Sigmoid colon (tissue), 7 donors: ENCODE data around the gene FAM237A. TPM values are rescaled to one million over a fixed set of nuclear protein-coding genes. Genes with fewer than 3 reads are reported as not detected.

Experiments
- DNase-seq: peaks from one replicate; pipeline ENCODE4 v3.0.0-alpha.2; 2019
- H3K27ac ChIP-seq, 4 donors: fragments of 200-600 bp; sonication (generic); one replicate each; pipeline ENCODE4 v1.5.1; 2016 to 2019; ENCODE audit warnings: mild to moderate bottlenecking in 1 of 4
- H3K27me3 ChIP-seq, 3 donors: fragments of 200-600 bp; sonication (generic); one replicate each; pipeline ENCODE4 v1.5.1; 2019; ENCODE audit warnings: mild to moderate bottlenecking in 1 of 3
- H3K36me3 ChIP-seq, 4 donors: fragments of 200-600 bp; sonication (generic); one replicate each; pipeline ENCODE4 v1.5.1; 2016 to 2019
- H3K4me1 ChIP-seq, 4 donors: fragments of 200-600 bp; sonication (generic); one replicate each; pipeline ENCODE4 v1.5.1; 2017 to 2019
- H3K4me3 ChIP-seq, 4 donors: fragments of 200-600 bp; sonication (generic); one replicate each; pipeline ENCODE4 v1.5.1; 2017 to 2019; ENCODE audit warnings: mild to moderate bottlenecking in 2 of 4, moderate library complexity in 1 of 4
- H3K9me3 ChIP-seq, 4 donors: fragments of 200-600 bp in 3 of 4; sonication (generic) in 3 of 4; one replicate each; pipeline versions ENCODE4 v1.5.1 to v1.6.1; 2013 to 2019
- CTCF ChIP-seq, 4 experiments: fragments of 450-650 bp in 3 of 4; fragments of 200-600 bp in 1 of 4; IDR thresholded peaks; one replicate each; pipeline ENCODE4 v1.5.1; 2016 to 2019; ENCODE audit warnings: antibody characterized with exemption in 4 of 4, mild to moderate bottlenecking in 3 of 4, moderate library complexity in 2 of 4
- EP300 ChIP-seq, 4 donors: sonication (generic); formaldehyde crosslinking; IDR thresholded peaks; one replicate each; pipeline ENCODE4 v1.6.1; 2017; ENCODE audit warnings: antibody characterized with exemption in 4 of 4
- POLR2A ChIP-seq, 2 donors: fragments of 450-650 bp; IDR thresholded peaks; one replicate each; pipeline ENCODE4 v1.6.1; 2016; ENCODE audit warnings: antibody characterized with exemption in 2 of 2, mild to moderate bottlenecking in 2 of 2, moderate library complexity in 2 of 2
- POLR2AphosphoS5 ChIP-seq, 4 donors: sonication (generic); formaldehyde crosslinking; IDR thresholded peaks; one replicate each; pipeline ENCODE4 v1.6.1; 2017; ENCODE audit warnings: antibody characterized with exemption in 4 of 4
- WGBS, 2 donors: extraction: QIAGEN DNeasy Blood & Tissue Kit; methylation state at CpG; one replicate each; pipeline ENCODE4 v1.1.7; 2013; 5-methylcytosine and 5-hydroxymethylcytosine counted together
- intact Hi-C: fragments of 100-400 bp; cut with DNase I; formaldehyde crosslinking; loops from one replicate; pipeline ENCODE4 v1.15.1; 2023
- polyA plus RNA-seq, 3 donors: library from polyadenylated mRNA; stranded (reverse); fragments of 200-250 nt; gene quantifications; one replicate each; pipeline ENCODE4 v1.2.3, GENCODE V29; 2013
- total RNA-seq, 4 donors: library from RNA; depleted of rRNA; stranded (reverse); fragments of >200 nt; gene quantifications; one replicate each; pipeline ENCODE4 v1.1.0, GENCODE V29; 2016
- donor health status: healthy with polysubstance abuse.
- donor health status: Bipolar disorder and iron deficiency.
- donor health status: healthy.

Gene FAM237A
- total and polyA plus RNA-seq, 7 donors: not detected

- 45 to 51% methylated on average over 3 of the region's 3 CpGs for WGBS, 2 donors
- no peak for DNase-seq
- no peaks in the 10 kb centered on the region for H3K36me3 ChIP-seq
- H3K9me3 ChIP-seq: no peaks in the 10 kb centered on the region
- no peaks in the 10 kb centered on the region for H3K4me1 ChIP-seq
- H3K4me3 ChIP-seq: no peak overlapping the region
- H3K27me3 ChIP-seq: peaks cover 7 to 30% (median 16%) of the 10 kb centered on the region in 3 donors
- no peak overlapping the region for H3K27ac ChIP-seq
- intact Hi-C loops: no loop called here
- TF ChIP-seq CTCF (IDR thresholded peaks at IDR 0.05) (no peak), EP300 (IDR thresholded peaks at IDR 0.05) (no peak), POLR2A (IDR thresholded peaks at IDR 0.05) (no peak), POLR2AphosphoS5 (IDR thresholded peaks at IDR 0.05) (no peak)
Observed at GRCh38 chr2:206641226-206641625, 1.1 kb upstream of the FAM237A start.

GRCh38 chr2:206647985-206648384 is 5.7 kb downstream of the FAM237A start:
- no peak for TF ChIP-seq POLR2AphosphoS5 (IDR thresholded peaks at IDR 0.05)
- intact Hi-C loops: no loop called here
- H3K4me3 ChIP-seq: no peak overlapping the region
- 67 to 75% methylated on average over 1 of the region's 1 CpG for WGBS, 2 donors
- no peaks in the 10 kb centered on the region for H3K4me1 ChIP-seq
- H3K27me3 ChIP-seq: peaks cover 0 to 4% (median 0%) of the 10 kb centered on the region in 3 donors
- H3K9me3 ChIP-seq: no peaks in the 10 kb centered on the region
- H3K27ac ChIP-seq: no peak overlapping the region
- no peak for DNase-seq
- no peaks in the 10 kb centered on the region for H3K36me3 ChIP-seq

- Histone ChIP-seq H3K9me3 (no peaks in the 10 kb centered on the region), H3K4me1 (no peaks in the 10 kb centered on the region), H3K27me3 (no peaks in the 10 kb centered on the region), H3K4me3 (no peak overlapping the region), H3K36me3 (no peaks in the 10 kb centered on the region), H3K27ac (no peak overlapping the region)
- no peak for DNase-seq
- TF ChIP-seq EP300 (IDR thresholded peaks at IDR 0.05): no peak
- TF ChIP-seq CTCF (IDR thresholded peaks at IDR 0.05): no peak
- TF ChIP-seq POLR2A (IDR thresholded peaks at IDR 0.05): no peak
- TF ChIP-seq POLR2AphosphoS5 (IDR thresholded peaks at IDR 0.05): no peak
- intact Hi-C loops: no loop called here
- WGBS, 2 donors: 90 to 93% methylated on average over 1 of the region's 1 CpG
Observed at GRCh38 chr2:206657087-206657486, 14.8 kb downstream of the FAM237A start.

GRCh38 chr2:206665251-206665650 is 23.0 kb downstream of the FAM237A start:
- WGBS, 2 donors: 79 to 87% methylated on average over 3 of the region's 3 CpGs
- no peak for TF ChIP-seq POLR2A (IDR thresholded peaks at IDR 0.05)
- no peak for TF ChIP-seq POLR2AphosphoS5 (IDR thresholded peaks at IDR 0.05)
- no peak for TF ChIP-seq EP300 (IDR thresholded peaks at IDR 0.05)
- no peak for TF ChIP-seq CTCF (IDR thresholded peaks at IDR 0.05)
- no peak for DNase-seq
- no peaks in the 10 kb centered on the region for H3K27me3 ChIP-seq
- no peaks in the 10 kb centered on the region for H3K4me1 ChIP-seq
- H3K9me3 ChIP-seq: no peaks in the 10 kb centered on the region
- no peak overlapping the region for H3K27ac ChIP-seq
- intact Hi-C loops: no loop called here
- H3K4me3 ChIP-seq: no peak overlapping the region
- H3K36me3 ChIP-seq: no peaks in the 10 kb centered on the region

- H3K4me3 ChIP-seq: no peak overlapping the region
- WGBS, 2 donors: 81 to 87% methylated on average over 7 of the region's 7 CpGs
- TF ChIP-seq POLR2A (IDR thresholded peaks at IDR 0.05) (no peak), EP300 (IDR thresholded peaks at IDR 0.05) (no peak), POLR2AphosphoS5 (IDR thresholded peaks at IDR 0.05) (no peak), CTCF (IDR thresholded peaks at IDR 0.05) (no peak)
- H3K36me3 ChIP-seq: no peaks in the 10 kb centered on the region
- H3K27me3 ChIP-seq: no peaks in the 10 kb centered on the region
- H3K4me1 ChIP-seq: no peaks in the 10 kb centered on the region
- no peaks in the 10 kb centered on the region for H3K9me3 ChIP-seq
- intact Hi-C loops: no loop called here
- H3K27ac ChIP-seq: no peak overlapping the region
- no peak for DNase-seq
Observed at GRCh38 chr2:206670531-206671319, 28.4 kb downstream of the FAM237A start.
